H1 (cell line): Measurements from ENCODE around the gene CCDC137. TPM values are rescaled to one million over a fixed set of nuclear protein-coding genes. Genes with fewer than 3 reads are reported as not detected.
A peak's percentile ranks its signal among the peaks of the same experiment; 100 is the strongest.

Source experiments
- CTCF ChIA-PET: fragments of 300-600 bp; sonication (Branson Sonifier 250); formaldehyde crosslinking; loops from one replicate; lab custom pipeline; 2021; ENCODE audit not compliant: partially characterized antibody; lab: Charles Lee
- POLR2A ChIA-PET: fragments of 300-600 bp; sonication (Branson Sonifier 250); formaldehyde crosslinking; loops from one replicate; lab custom pipeline; 2021; ENCODE audit warnings: inconsistent platforms; ENCODE audit not compliant: partially characterized antibody; lab: Charles Lee
- DNase-seq, 2 experiments: peaks; one replicate each; pipeline versions ENCODE4 v3.0.0 to v3.0.0-alpha.2; 2010 to 2022; ENCODE audit warnings: low spot score in 2 of 2, low read depth in 1 of 2, mixed read lengths in 1 of 2
- FAIRE-seq: peaks from 2 replicates; lab custom pipeline; 2011; peaks lifted over from hg19 to GRCh38; lab: Jason Lieb, UNC
- H2AFZ ChIP-seq: 2 replicates; pipeline ENCODE4 v1.8.1; 2012; ENCODE audit warnings: low read length, inconsistent platforms
- H2AK5ac ChIP-seq: 2 replicates; pipeline ENCODE4 v1.6.1; 2013; ENCODE audit warnings: low read depth, low read length
- H2BK120ac ChIP-seq: replicated peaks from 2 replicates; pipeline ENCODE3; 2013; ENCODE audit warnings: low read depth, low read length, inconsistent platforms
- H2BK12ac ChIP-seq: 2 replicates; pipeline ENCODE4 v1.6.1; 2013; ENCODE audit warnings: low read depth, low read length
- H2BK15ac ChIP-seq: 2 replicates; pipeline ENCODE4 v1.6.1; 2013; ENCODE audit warnings: low read length
- H2BK20ac ChIP-seq: 2 replicates; pipeline ENCODE4 v1.6.1; 2013; ENCODE audit warnings: low read length
- H2BK5ac ChIP-seq: 2 replicates; pipeline ENCODE4 v1.6.1; 2013; ENCODE audit warnings: low read depth, low read length
- H3K14ac ChIP-seq: 2 replicates; pipeline ENCODE4 v1.6.1; 2013; ENCODE audit warnings: inconsistent platforms; ENCODE audit not compliant: insufficient read length
- H3K18ac ChIP-seq: 2 replicates; pipeline ENCODE4 v1.6.1; 2013; ENCODE audit warnings: low read length; ENCODE audit errors: extremely low read depth
- H3K23ac ChIP-seq: 2 replicates; pipeline ENCODE4 v1.6.1; 2013; ENCODE audit warnings: inconsistent platforms; ENCODE audit not compliant: insufficient read length
- H3K23me2 ChIP-seq: 2 replicates; pipeline ENCODE4 v1.6.1; 2013; ENCODE audit warnings: low read depth, low read length
- H3K27ac ChIP-seq: 2 replicates; pipeline ENCODE4 v1.6.1; 2011; ENCODE audit warnings: low read depth, low read length, inconsistent platforms
- H3K27me3 ChIP-seq, 4 experiments: replicated peaks in 1 of 4; 1 replicate in 1 of 4; 2 replicates in 3 of 4; pipeline versions ENCODE4 v1.6.1 to v1.8.1; 2011 to 2013; ENCODE audit warnings: low read length in 3 of 4, mild to moderate bottlenecking in 3 of 4, inconsistent platforms in 2 of 4, mixed read lengths in 2 of 4, moderate library complexity in 1 of 4; ENCODE audit not compliant: control insufficient read depth in 3 of 4, insufficient read depth in 3 of 4; ENCODE audit errors: extremely low read depth in 1 of 4
- H3K36me3 ChIP-seq, 4 experiments: 2 replicates each; pipeline versions ENCODE4 v1.6.1 to v1.8.1; 2011 to 2013; ENCODE audit warnings: mild to moderate bottlenecking in 4 of 4, low read length in 3 of 4, moderate library complexity in 2 of 4, control low read depth in 1 of 4, inconsistent platforms in 1 of 4; ENCODE audit not compliant: insufficient read depth in 4 of 4, control insufficient read depth in 2 of 4
- H3K4ac ChIP-seq: replicated peaks from 2 replicates; pipeline ENCODE3; 2013; ENCODE audit warnings: low read length, low read depth, mixed read lengths, inconsistent platforms; ENCODE audit not compliant: insufficient read length
- H3K4me1 ChIP-seq, 4 experiments: replicated peaks in 1 of 4; 1 replicate in 1 of 4; 2 replicates in 3 of 4; pipeline versions ENCODE4 v1.6.1 to v1.8.1; 2011 to 2013; ENCODE audit warnings: low read length in 3 of 4, inconsistent platforms in 2 of 4, mixed read lengths in 1 of 4; ENCODE audit not compliant: insufficient read depth in 4 of 4, control insufficient read depth in 3 of 4
- H3K4me2 ChIP-seq, 2 experiments: 2 replicates each; pipeline versions ENCODE4 v1.6.1 to v1.8.1; 2011 to 2013; ENCODE audit warnings: low read depth in 2 of 2, low read length in 2 of 2, control low read depth in 1 of 2, inconsistent platforms in 1 of 2, mild to moderate bottlenecking in 1 of 2; ENCODE audit not compliant: insufficient read depth in 1 of 2
- H3K4me3 ChIP-seq, 4 experiments: fragments of 200-600, 300-600 bp in 1 of 4; sonication (generic), shearing (Covaris generic), sonication (Bioruptor Twin) in 1 of 4; 2 replicates each; pipeline versions ENCODE4 v1.5.1 to v1.8.1; 2011 to 2016; ENCODE audit warnings: low read length in 4 of 4, low read depth in 3 of 4, control low read depth in 2 of 4, inconsistent platforms in 2 of 4, mild to moderate bottlenecking in 2 of 4, mixed read lengths in 1 of 4, moderate library complexity in 1 of 4; ENCODE audit not compliant: insufficient read depth in 2 of 4; ENCODE audit errors: extremely low read depth in 1 of 4
- H3K56ac ChIP-seq: replicated peaks from 2 replicates; pipeline ENCODE3; 2013; ENCODE audit warnings: low read depth, mild to moderate bottlenecking, mixed read lengths, low read length, inconsistent platforms; ENCODE audit not compliant: insufficient read length
- H3K79me1 ChIP-seq: 2 replicates; pipeline ENCODE4 v1.6.1; 2013; ENCODE audit warnings: low read depth, low read length, control low read depth
- H3K79me2 ChIP-seq, 2 experiments: 2 replicates each; pipeline versions ENCODE4 v1.6.1 to v1.8.1; 2012 to 2013; ENCODE audit warnings: low read length in 2 of 2, mild to moderate bottlenecking in 2 of 2, inconsistent platforms in 1 of 2; ENCODE audit not compliant: insufficient read depth in 2 of 2, control insufficient read depth in 1 of 2
- H3K9ac ChIP-seq, 4 experiments: replicated peaks in 1 of 4; 1 replicate in 1 of 4; 2 replicates in 3 of 4; pipeline versions ENCODE4 v1.6.1 to v1.8.1; 2011 to 2013; ENCODE audit warnings: low read depth in 3 of 4, low read length in 3 of 4, control low read depth in 2 of 4, mild to moderate bottlenecking in 2 of 4, moderate library complexity in 2 of 4, inconsistent platforms in 1 of 4; ENCODE audit errors: extremely low read depth in 1 of 4
- H3K9me3 ChIP-seq, 2 experiments: 2 replicates each; pipeline versions ENCODE4 v1.6.1 to v1.8.1; 2012 to 2013; ENCODE audit warnings: mild to moderate bottlenecking in 2 of 2, moderate library complexity in 2 of 2, control low read depth in 1 of 2, inconsistent platforms in 1 of 2, low read depth in 1 of 2, low read length in 1 of 2, mixed read lengths in 1 of 2; ENCODE audit not compliant: insufficient read depth in 2 of 2
- H4K20me1 ChIP-seq, 2 experiments: replicated peaks in 1 of 2; 2 replicates each; pipeline versions ENCODE3 to v1.8.1; 2011 to 2013; ENCODE audit warnings: inconsistent platforms in 2 of 2, low read length in 2 of 2, mild to moderate bottlenecking in 1 of 2; ENCODE audit not compliant: insufficient read depth in 2 of 2, control insufficient read depth in 1 of 2
- H4K5ac ChIP-seq: 2 replicates; pipeline ENCODE4 v1.6.1; 2013; ENCODE audit warnings: low read length, low read depth, mixed read lengths, inconsistent platforms; ENCODE audit not compliant: insufficient read length
- H4K8ac ChIP-seq: 2 replicates; pipeline ENCODE4 v1.8.0; 2013; ENCODE audit warnings: mild to moderate bottlenecking, moderate library complexity, low read length, inconsistent platforms; ENCODE audit not compliant: insufficient read depth; ENCODE audit errors: extremely low read depth
- H4K91ac ChIP-seq: replicated peaks from 2 replicates; pipeline ENCODE3; 2013; ENCODE audit warnings: low read length, mixed read lengths, inconsistent platforms; ENCODE audit not compliant: insufficient read length
- KDM1A ChIP-seq: fragments of 200-600, 300-600 bp; sonication (generic); IDR thresholded peaks from 2 replicates; pipeline ENCODE4 v1.7.1; 2016; ENCODE audit warnings: mild to moderate bottlenecking, low read length, borderline replicate concordance
- SP1 ChIP-seq: IDR thresholded peaks from 2 replicates; pipeline ENCODE4 v1.6.1; 2011; ENCODE audit warnings: low read depth, low read length
- WGBS, 2 experiments: shearing (Covaris generic) in 1 of 2; methylation state at CpG; one replicate each; pipeline versions ENCODE4 v1.1.6 to v1.1.7; 2013 to 2015; ENCODE audit warnings: low lambda C conversion rate in 2 of 2, mixed read lengths in 2 of 2, inconsistent platforms in 1 of 2, low coverage in 1 of 2, missing lambda C conversion rate in 1 of 2; ENCODE audit not compliant: insufficient replicate concordance in 2 of 2, insufficient coverage in 1 of 2, insufficient read length in 1 of 2; ENCODE audit errors: extremely low coverage in 1 of 2, missing lambda C conversion rate in 1 of 2; 5-methylcytosine and 5-hydroxymethylcytosine counted together
- polyA plus RNA-seq, 7 experiments: library from polyadenylated mRNA; depleted of rRNA in 3 of 7; stranded (reverse) in 5 of 7; unstranded in 2 of 7; fragments of >200 nt in 5 of 7; fragments of 200-250 nt in 2 of 7; gene quantifications; 1 replicate in 5 of 7; 2 replicates in 1 of 7; 4 replicates in 1 of 7; pipeline versions ENCODE4 v1.2.1 to v1.2.3, GENCODE V29; 2011 to 2013; ENCODE audit warnings: missing spikeins in 2 of 7, mixed read lengths in 2 of 7
- total RNA-seq: library from RNA; stranded (reverse); fragmentation: NEBNext Ultra II Directional; extraction: Animal tissue kit (Norgen Biotek cat#: 25700); gene quantifications from 2 replicates; pipeline ENCODE4 v1.2.1, GENCODE V29; 2021

Gene CCDC137
- total and polyA plus RNA-seq, 2 of the 8 experiments (the other 6 are each of a cell fraction or from before 2014, with no cell fraction given): 17.6 to 38.6 TPM

DNA sequence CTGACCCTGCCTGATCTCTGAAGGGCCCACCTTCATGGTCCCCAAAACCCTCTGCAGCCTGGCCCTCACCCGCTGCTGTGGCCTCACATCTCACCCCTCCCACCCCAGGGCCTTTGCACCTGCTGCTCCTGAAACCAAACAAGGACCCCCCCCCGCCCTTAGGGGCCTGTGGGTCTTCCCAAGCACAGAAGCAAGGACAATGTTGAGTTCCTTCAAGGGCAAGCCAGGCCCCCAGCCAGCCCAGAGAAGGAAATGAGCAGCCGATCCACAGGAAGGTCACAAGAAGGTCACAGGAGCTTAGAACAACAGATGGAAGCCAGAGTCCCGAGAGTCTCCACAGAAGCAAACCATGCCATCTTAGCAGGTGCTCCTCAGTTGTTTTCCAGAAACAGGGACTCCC is 9.7 kb upstream of the CCDC137 start:
- H3K18ac ChIP-seq: no peak overlapping the region
- H2BK5ac ChIP-seq: no peak overlapping the region
- no peak overlapping the region for H3K14ac ChIP-seq
- H4K8ac ChIP-seq: peak overlapping the region; percentile 68; the same call in 1 of the 2 replicates
- DNase-seq: no peak
- H4K91ac ChIP-seq: no peak overlapping the region
- H2BK20ac ChIP-seq: no peak overlapping the region
- H3K27me3 ChIP-seq: no peaks in the 10 kb centered on the region
- no peak for FAIRE-seq
- no peak overlapping the region for H3K9ac ChIP-seq
- no peak overlapping the region for H2BK12ac ChIP-seq
- H2AK5ac ChIP-seq: no peak overlapping the region
- H2BK120ac ChIP-seq: no peak overlapping the region
- no peak overlapping the region for H3K27ac ChIP-seq
- H3K23ac ChIP-seq: no peak overlapping the region
- H2BK15ac ChIP-seq: no peak overlapping the region
- H3K23me2 ChIP-seq: no peaks in the 10 kb centered on the region
- CTCF ChIA-PET: interaction anchor here (1.8 to 2.1 kb wide), 2 partner anchors 12 to 18 kb away, joined by 5 to 7 read pairs; no protein-coding TSS in a partner anchor
- no peaks in the 10 kb centered on the region for H4K20me1 ChIP-seq
- H3K56ac ChIP-seq: no peak overlapping the region
- no peak overlapping the region for H3K4me2 ChIP-seq
- peak; percentile 59; the same call in 1 of the 2 replicates for TF ChIP-seq KDM1A
- no peak for TF ChIP-seq SP1
- peaks cover 2% of the 10 kb centered on the region; the same call in 1 of the 2 replicates for H3K79me1 ChIP-seq
- no peaks in the 10 kb centered on the region for H3K9me3 ChIP-seq
- H3K4me3 ChIP-seq: no peak overlapping the region
- no peak overlapping the region for H3K4ac ChIP-seq
- H3K4me1 ChIP-seq: peaks cover 0 to 10% (median 7%) of the 10 kb centered on the region in 4 experiments; a peak in 6 of 7 replicates
- H4K5ac ChIP-seq: no peak overlapping the region
- H3K36me3 ChIP-seq: no peaks in the 10 kb centered on the region
- no peaks in the 10 kb centered on the region for H3K79me2 ChIP-seq
- H2AFZ ChIP-seq: no peak overlapping the region
- 88% methylated on average over 4 of the region's 4 CpGs; no CpG with 5 or more reads in 1 of the 2 experiments for WGBS, 2 experiments
- POLR2A ChIA-PET: interaction anchor here (1.0 to 3.1 kb wide), 4 partner anchors 10 to 16 kb away, joined by 3 to 16 read pairs (median 3); partner anchors contain the start of genes CCDC137 and OXLD1
